GM18511 (cell line): ENCODE data around the gene SSNA1.
"Not testable (repeated sequence)": the region's sequence is repeated elsewhere in the genome, so short reads cannot be mapped to it uniquely, and the experiment has no call there.

Experiments
- ATAC-seq: cut with Tn5 transposase; IDR thresholded peaks from one replicate; pipeline ENCODE4 v1.9.1; 2021; ENCODE audit warnings: mild to moderate bottlenecking, moderate library complexity; ENCODE audit not compliant: unreplicated experiment

SSNA1 gene

DNA sequence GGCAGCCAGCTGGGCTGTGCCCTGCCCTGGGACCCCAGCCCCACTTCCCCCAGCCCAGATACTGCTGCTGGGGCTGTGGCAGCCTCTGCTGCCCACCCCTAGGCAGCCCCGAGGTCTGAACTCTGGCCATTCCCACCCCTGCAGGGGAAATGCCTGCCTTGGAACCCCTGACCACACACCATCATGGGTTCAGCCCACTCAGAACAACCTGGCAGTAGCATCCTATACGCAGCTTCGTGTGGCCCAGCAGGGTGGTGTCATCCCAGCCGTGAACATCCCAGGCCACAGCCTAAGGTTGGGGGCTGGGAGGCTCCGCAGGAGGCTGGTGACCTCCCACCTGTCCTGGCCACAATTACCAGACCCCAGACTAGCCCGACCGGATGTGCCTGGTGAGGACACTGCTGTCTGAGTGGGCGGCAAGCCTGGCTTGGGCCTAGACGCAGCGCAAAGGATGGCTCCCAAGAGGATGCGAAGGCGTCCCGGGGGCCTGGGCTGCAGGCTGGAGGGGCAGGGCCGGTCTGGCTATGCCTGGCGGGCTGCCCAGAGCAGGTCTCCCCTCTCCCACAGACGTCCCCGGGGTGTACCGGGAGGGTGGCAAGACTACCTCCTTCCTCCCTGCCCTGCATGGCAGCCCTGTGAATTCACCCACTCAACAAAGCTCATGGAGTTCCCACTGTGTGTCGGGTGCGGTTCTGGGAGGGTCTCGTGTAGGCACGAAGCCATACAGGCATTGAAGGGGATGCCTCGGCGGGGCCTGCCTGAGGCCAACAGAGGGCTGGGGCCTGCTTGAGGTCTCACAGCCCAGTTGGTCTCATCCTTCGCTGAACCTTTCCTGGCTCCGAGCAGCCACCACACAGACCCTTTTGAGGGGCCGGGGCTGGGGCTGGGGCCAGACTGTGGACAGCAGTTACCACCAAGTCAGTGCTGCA is 40.8 kb downstream of the SSNA1 start:
- no peak for ATAC-seq

DNA sequence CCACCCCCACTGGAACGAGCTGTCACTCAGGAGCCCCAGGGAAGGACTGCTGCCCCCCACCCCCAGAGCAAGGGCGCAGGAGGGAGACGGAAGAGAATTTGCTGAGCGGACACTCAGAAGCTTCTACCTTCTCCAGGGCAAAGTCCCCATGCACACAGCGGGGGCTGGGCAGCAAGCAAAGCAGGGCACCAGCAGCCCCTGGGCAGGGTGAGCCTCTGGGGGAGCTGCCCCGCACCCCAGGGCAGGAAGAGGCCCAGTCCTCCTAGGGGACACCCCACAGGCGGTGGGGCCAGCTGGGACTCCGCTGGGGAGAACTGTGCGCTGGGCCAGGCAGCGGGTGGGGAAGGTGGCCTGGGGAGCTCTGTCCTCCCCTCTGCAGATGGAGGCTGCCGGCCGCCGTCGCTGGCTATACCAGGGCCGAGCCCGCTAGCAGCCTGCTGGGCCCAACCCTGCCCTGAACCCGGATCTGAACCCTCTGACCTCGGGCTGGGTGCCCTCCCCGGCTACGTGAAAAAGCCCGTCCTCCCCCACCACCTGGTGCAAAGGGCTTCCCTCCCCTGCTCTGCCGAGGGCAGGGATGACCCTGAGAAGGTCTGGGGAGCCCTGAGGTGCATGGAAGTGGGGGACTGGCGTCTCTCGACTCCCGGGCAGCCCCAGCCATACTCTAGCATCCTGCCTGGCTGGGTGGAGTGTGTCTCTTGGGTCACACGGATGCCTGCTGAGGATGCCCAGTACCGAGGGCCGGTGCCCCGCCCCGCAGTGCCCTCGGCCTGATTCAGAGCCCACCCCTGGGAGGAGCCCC is 41.6 kb downstream of the SSNA1 start:
- ATAC-seq: no peak

DNA sequence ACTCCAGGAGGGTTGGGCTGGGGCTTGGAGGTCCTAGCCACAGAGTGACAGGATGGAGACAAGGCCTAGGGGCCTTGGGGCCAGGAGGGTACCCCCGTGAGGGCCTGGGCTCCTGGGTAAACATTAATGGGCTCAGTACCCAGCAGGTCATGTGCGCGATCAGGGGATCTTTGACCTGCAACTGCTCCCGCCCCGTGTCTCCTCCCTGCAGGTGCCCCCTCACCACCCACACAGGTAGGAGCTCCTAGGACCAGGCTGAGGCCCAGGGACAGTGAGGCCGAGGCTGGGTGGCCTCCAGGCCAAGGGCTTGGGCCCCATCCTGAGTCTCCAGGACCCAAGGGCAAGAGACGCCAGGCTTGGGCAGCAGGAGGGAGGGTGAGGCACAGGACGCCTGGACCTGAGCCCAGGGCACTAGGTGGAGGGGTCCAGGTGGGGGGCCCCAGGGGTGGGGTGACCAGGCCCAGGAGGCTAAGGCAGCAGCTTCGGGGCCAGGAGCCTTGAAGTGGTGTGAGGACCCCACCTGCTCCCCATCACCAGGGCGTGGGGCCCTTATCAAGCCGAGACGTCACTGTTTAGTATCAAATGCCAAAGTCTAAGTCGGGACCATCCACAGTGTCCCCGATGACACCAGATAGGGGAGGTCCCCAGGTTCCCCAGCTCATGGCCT is 42.4 kb downstream of the SSNA1 start, which contains the start of gene SLC34A3:
Gene SLC34A3, plus strand, starts transcription at position 197 of the 667 bp plus-strand sequence. CDS start 802 bp downstream, outside the sequence.
- no peak for ATAC-seq

DNA sequence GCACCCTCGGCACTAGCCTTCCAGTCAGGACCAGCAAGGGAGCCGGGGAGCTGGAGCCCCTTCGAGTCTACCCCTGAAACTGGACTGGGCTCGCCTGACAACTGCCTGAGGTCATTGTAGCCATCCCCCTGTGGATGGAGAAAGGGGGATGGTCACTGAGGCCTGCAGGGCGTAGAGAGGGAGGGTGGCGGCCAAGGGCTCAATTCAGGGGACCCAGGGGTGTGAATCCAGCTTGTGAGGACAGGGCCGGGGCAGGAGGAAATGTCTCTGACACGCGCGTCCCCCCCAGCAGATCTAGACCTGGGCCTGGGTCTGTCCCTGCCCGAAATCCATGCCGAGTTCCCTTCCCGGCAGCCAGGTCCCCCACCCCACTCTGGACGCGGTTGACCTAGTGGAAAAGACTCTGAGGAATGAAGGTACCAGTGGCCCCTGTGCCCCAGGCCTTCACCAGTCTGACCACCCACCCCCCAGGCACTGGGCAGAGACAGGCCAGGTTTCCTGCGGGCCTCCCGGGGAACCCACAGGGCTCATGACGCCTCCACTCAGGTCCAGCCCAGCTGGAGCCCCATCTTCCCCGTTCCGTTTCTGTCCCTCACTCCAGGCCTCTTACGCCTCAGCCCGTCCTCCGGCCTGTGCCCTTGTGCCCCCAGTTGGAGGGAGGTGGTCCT is 43.0 kb downstream of the SSNA1 start:
- ATAC-seq: no peak

DNA sequence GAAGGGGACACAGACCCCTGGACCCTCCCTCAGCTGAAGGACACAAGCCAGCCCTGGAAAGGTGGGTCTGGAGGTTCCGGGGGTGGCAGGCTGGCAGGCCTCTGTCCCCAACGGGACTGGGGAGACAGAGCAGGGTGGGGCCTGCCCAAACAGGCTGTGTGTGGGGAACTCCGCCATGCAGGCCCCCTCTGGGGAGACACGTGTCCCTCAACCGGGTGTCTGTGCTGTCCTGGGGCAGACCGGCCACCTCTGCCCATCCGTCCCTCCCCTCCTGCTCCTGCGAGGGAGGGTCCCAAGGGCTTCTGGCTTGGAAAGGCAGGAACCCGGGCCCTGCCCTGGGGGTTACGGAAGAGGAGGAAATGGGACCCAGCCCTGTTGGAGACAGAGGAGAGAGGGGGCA is 43.6 kb downstream of the SSNA1 start:
- ATAC-seq: no peak

DNA sequence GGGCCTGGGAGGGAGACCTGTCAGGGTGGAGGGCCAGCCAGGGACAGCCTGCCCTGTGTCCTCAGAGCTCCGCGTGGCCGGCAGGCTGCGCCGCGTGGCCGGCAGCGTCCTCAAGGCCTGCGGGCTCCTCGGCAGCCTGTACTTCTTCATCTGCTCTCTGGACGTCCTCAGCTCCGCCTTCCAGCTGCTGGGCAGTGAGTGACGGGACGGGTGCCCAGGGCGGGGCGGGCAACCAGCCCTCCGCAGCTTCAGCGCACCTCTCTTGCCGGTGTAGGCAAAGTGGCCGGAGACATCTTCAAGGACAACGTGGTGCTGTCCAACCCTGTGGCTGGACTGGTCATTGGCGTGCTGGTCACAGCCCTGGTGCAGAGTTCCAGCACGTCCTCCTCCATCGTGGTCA is 44.0 kb downstream of the SSNA1 start:
- ATAC-seq: no peak

DNA sequence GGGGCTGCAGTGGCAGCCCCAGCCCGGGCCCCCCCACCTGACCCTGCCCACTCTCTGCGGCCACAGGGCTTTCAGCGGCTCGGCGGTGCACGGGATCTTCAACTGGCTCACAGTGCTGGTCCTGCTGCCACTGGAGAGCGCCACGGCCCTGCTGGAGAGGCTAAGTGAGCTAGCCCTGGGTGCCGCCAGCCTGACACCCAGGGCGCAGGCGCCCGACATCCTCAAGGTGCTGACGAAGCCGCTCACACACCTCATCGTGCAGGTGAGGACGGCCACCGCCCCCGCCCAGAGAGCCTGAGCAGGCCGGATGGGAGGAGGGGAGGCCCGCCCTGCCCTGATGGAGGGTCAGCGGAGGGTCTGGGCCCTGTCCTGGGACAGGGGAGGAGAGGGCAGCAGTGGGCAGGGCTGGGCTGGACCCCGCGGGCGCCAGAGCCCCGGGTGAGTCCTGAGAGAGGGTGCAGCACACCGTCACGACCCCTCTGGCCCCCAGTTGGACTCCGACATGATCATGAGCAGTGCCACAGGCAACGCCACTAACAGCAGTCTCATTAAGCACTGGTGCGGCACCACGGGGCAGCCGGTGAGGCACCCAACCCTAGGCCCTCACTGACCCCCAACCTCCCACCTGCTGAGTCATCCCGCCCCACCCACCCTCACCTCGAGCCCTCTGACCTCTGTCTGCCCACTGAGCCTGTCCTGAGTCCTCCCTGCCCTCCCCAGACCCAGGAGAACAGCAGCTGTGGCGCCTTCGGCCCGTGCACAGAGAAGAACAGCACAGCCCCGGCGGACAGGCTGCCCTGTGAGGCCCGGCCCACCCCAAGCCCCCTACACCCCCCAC is 44.9 kb downstream of the SSNA1 start:
- no peak for ATAC-seq

DNA sequence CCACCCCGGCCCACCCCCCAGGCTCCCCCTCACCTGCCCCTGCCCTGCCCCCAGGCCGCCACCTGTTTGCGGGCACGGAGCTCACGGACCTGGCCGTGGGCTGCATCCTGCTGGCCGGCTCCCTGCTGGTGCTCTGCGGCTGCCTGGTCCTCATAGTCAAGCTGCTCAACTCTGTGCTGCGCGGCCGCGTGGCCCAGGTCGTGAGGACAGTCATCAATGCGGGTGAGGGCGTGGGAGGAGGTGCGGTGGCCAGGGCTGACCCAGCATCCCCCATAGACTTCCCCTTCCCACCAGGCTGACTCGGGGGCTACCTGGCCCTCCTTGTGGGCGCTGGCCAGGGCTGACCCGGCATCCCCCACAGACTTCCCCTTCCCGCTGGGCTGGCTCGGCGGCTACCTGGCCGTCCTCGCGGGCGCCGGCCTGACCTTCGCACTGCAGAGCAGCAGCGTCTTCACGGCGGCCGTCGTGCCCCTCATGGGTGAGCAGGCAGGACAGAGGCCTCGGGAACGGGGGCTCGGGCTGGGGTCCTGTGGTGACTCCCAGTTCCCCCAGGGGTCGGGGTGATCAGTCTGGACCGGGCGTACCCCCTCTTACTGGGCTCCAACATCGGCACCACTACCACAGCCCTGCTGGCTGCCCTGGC is 45.7 kb downstream of the SSNA1 start:
- ATAC-seq: no peak

DNA sequence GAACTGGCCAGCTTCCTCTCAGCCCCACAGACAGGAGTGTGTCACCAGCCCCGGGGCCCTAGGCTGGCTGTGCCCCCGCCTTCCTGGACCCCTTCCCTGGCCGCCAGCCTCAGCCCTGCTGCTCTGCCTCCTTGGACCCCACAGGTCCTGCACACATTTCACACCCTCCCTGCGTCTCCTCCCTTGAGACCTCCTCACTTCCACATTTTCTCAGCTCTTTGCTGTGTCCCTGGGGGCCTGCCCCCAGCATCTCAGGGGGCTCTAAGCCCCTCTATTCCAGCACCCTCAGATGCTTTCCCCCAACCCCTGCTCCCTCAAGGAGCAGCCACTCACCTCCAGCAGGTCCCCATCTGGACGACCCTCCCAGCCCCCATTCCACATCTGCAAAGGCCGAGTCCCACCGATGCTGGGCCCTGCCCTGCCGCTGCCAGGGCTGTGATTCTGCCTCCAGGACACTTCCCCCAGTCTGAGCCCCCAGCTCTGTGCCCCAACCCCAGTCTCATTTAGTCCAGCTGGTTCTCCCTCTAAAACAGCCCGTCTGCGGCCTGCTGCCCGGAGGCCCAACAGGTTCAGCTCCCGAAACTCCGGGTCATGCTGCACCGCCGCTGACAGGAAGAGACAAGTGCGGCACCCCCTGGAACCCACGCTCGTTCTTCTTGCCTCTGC is 46.4 kb downstream of the SSNA1 start:
- ATAC-seq: no peak

DNA sequence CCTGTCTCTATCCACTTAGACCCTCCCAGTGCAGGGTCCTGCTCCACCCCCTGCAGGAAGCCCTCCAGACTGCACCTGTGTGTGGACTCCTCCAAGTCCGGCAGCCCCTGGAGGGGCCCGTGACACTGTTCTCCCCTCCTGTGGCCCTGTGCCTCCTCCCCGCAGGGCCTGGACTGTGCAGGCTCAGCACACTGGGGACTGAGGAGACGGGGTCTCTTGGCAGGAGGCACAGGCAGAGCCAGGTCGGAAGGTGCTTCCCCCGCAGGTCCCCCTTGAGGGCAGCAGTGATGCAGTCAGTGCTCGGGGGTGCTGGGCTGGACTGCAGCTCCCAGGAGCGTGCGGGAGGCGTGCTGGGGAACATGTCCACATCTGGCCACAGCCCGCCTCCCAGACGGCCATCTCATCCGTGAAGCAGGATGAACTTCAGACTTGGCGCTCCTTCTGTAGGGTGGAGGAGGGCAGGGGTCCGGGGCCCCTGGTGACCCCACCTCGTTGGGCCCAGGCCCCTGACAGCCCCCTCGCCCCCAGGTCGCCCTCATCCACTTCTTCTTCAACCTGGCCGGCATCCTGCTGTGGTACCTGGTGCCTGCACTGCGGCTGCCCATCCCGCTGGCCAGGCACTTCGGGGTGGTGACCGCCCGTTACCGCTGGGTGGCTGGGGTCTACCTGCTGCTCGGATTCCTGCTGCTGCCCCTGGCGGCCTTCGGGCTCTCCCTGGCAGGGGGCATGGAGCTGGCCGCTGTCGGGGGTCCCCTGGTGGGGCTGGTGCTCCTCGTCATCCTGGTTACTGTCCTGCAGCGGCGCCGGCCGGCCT is 47.2 kb downstream of the SSNA1 start:
- no peak for ATAC-seq

DNA sequence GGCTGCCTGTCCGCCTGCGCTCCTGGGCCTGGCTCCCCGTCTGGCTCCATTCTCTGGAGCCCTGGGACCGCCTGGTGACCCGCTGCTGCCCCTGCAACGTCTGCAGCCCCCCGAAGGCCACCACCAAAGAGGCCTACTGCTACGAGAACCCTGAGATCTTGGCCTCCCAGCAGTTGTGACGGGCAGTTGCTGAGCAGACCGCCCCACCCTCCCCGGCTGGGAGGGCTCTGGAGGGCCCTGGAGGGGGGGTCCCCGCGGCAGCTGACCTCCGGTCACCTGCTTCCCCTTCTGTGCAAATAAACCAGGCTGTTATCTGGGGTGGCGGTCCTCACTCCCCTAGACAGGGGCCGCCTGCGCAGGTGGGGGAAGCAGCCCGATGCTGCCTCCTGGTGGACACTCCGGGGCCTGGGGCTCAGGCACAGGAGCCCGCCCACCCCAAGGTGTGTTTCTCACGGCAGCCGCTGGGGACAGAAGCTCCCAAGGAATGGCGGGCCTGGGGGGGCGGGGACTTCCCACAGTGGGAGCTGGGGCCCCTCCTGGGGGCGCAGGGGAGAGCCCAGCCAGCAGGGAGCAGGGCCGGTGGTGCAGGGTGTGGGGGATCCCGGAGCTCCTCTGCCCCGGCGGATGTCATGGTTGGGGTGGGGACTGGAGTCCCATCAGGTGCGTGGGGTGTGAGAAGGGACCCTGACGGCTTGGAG is 47.9 kb downstream of the SSNA1 start:
- no peak for ATAC-seq

DNA sequence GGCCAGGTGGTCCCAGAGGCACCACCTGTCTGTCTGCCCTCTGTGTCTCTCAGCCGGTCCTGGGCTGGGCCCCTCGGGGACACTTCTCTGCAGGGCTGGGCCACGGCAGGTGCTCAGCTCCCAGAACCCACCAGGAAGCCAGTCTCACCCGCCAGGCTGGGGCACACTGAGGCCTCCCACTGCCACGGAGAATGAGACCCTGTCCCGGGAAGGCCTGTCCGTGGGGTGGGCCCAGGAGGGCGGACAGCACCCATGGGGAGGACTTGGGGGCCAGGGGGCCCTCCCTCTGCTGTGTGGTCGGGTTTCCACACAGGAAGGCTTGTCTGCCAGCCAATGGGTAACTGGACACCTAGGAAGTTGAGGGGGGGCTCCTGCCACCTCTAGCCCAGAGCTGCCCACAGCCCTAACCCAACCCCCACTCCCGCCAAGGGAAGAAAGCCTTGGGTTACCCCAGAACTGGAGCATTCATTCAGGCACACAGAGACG is 48.5 kb downstream of the SSNA1 start:
- no peak for ATAC-seq

DNA sequence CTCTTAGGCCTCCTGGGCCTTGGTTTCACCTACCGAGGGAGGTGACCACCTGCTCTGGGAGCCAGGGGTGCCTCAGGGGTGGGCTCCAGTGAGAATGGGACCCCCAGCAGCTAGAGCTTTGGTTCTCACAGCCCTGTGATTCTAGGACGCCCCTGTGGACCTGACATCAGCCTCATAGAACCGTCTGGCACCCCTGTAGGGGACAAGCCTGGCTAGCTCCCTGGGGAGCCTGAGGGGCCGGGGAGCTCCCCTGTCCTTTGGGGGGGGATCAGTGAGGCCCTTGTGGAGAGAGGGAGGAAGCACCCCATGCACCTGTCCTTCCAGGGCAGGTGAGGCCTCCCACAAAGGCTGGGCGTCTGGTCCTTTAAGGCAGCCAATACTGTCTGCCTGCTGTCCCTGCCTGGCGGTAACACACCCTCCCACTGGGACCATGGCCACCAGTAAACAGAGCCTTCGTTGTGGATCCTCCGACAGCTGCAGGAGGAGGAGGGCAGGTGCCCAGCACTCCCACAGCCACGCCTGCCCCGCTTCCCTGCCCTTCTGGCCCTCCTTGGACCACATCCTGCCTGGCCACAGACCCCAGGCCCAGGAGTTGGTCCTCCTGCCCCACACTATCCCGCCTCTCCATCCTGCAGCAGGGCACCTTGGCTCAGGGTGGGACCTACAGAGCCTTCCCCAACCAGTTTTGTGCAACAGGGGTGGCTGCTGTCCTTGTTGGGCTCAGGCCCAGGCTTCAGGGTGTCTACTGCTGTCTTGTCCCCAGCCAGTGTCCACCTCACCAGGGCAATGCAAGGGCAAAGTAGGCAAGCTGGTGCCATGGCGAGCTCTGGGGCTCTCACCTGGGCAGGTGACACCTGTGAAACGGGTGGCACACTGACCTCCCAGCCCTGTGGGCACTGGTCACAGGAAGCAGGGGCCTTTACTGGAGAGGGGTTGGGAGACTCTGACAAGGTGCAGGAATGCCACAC is 49.6 kb downstream of the SSNA1 start:
- no peak for ATAC-seq

DNA sequence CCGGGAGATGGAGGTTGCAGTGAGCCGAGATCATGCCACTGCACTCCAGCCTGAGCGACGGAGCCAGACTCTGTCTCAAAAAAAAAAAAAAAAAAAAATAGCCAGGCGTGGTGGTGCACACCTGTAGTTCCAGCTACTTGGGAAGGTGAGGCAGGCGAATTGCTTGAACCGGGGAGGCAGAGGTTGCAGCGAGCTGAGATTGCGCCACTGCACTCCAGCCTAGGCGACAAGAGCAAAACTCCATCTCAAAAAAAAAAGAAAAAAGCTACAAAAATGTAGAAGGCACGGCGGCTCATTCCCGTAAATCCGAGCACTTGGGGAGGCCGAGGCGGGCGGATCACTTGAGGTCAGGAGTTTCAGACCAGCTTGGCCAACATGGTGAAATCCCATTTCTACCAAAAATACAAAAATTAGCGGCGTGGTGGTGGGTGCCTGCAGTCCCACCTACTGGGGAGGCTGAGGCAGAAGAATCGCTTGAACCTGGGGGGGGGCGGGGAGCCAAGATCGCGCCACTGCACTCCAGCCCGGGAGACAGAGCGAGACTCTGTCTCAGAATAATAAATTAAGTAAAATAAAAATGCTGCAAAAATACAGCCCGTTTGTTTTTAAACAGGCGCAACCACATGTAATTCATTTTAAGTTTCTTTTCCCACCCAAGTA is 51.2 kb downstream of the SSNA1 start:
- not testable (repeated sequence) for ATAC-seq
